ENCODE results near the gene LRIG1.

- TF ChIP-seq POLR2A (IDR thresholded peaks at IDR 0.05; ENCODE audit: low read depth, low read length) (no peak), TAF1 (IDR thresholded peaks at IDR 0.05; ENCODE audit: borderline replicate concordance, low read depth, low read length) (no peak)
Measured at GRCh38 chr3:66367979-66368378, 132.8 kb downstream of the LRIG1 start.

Measured in GM12892 (cell line).